GDM1 (cell line): Measurements from ENCODE around the gene TCTN1.

ENCODE experiments used
- DNase-seq: peaks from one replicate; lab custom pipeline; 2025; lab: John Stamatoyannopoulos, UW

Gene TCTN1

DNA sequence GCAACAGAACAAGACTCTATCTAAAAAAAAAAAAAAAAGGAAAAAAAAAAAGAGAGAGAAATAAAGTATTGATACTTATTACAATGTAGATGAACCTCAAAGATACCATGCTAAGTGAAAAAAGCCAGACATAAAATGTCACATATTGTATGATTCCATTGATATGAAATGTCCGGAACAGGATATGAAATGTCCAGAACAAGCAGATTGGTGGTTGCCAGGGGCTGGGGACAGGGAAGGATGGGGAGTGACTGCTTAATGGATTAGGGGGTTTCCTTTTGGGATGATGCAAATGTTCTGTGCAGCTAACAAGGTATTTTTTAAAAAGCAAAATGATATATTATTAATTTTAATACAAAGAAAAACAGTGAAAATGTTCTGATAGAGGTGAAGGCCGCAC lies 70.0 kb downstream of the TCTN1 start:
- DNase-seq: no peak

DNA sequence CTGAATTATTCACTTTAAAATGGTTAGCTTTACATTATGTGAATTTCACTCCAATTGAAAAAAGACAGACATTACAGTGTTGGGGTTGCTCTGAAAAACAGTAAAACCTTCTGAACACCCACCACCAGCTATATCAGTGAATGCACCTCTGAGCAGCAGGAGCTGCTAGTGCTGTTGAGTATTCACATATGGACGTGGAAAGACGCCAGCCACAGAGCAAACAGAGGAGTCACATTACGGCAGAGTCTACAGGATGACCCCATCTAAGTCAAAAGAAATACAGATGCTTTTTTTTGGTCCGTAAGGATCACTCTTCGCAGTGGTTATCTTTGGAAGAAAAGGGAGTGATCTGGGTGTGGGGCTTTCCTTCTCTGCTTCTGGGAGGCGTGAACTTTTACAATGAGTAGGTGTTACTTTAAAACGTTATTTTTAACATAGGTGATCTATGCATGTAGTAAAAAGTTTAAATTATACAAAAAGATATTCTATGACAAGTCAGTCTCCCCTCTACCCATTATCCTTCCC lies 70.4 kb downstream of the TCTN1 start:
- no peak for DNase-seq

DNA sequence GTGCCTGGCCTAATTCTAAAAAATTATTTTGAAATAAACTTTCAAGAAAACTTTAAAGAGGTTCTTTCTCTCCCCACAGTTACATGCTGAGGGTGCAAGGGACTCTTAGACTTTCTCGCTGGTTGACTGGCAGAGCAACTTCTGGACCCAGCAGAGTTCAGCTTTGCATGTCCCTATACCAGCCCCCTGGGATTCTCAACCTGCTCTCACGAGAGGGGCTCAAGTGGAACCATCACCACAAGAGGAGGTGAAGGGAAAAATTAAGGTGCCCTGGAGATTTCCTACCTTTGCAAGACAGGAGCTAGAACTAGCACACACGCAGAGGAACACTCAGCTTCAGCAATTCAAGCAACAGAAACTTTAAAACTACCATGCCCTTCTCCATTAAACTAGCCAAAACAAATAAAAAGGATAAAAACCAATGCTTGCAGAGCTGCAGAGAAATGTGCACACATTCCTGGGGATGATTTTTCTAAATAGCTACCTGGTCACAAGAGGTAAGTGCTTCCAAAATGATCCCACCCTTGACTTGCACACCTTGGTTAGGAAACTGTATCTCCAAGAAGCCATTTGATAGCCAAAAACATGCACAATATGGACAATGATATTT lies 72.5 kb downstream of the TCTN1 start:
- no peak for DNase-seq

DNA sequence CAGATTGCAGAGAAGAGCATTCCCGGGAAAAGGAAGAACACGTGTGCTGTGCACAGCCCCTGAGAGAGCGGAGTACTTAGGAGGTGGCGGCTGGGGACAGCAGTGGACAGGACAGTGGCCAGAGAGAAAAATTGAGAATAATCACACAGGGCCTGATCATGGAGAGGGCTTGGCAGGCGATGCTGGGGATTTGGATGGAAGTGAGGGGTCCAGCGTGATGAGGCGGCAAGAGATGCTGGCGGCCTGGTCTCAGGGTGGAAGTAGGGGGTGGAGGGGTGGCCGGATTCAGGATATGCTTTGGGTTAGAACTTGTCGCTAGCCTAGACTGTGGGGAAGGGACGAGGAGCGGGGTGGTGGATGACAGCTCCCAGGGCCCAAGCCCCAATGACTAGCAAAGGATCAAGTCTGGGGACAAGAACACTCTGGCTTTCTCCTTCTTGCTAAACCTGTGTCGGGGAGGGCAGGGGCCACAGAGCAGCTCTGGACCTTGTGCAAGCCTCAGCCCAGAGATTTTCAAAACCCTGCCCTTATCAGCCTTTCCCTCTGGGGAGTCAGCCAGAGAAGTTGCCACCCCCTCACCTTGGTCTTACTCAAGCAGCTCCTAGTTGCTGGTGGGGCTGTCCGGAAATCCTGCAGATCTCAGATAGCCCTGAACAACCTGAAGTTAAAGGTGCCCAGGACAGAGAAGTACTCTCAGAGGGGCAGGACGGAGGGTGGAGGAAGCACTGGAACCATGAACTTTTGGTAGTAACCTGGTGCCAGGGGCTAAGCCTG lies 73.7 kb downstream of the TCTN1 start:
- DNase-seq: no peak

DNA sequence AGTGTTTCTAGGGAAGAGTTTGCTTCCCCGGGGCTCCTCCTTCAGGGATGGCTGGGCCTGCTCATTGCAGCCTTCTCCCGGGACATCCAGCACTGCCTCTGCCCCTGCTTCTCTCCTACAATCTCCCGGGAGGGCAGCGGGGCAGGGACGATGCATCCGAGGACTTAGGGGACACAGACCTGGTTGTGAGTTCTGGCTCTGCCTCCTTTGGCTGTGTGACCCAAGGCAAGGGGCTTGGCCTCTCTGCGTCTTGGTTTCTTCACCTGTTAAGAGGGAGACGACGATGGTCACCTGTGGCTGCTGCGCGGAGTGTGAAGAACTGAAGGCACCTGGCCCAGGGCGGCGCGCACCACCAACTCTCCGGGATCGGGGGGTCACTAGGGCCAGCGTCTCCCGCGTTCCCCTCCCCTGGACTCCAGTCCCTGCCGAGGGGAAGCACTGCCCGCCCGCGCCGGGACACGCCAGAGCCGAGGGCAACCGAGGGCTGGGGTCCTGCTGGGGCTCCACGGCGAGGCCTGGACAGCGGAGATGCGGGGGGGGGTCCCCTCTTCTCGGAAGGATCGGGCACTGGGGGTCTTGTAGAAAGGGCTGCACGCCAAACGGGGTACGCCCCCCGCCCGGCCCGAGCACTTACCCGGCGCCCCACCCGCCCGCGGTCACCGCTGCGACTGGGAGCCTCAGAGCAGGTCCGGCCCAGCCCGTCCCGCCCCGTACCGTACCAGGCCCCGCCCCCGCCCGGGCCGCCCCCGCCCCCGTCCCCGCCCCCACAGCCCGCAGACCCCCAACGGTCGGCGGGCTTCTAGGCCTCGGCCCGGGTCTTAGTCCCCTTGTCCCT lies 74.7 kb downstream of the TCTN1 start, which contains the start of gene HVCN1:
Gene HVCN1, minus strand, starts transcription at position 670 of the 835 bp plus-strand sequence. CDS start 5,870 bp downstream, outside the sequence.
- no peak for DNase-seq

DNA sequence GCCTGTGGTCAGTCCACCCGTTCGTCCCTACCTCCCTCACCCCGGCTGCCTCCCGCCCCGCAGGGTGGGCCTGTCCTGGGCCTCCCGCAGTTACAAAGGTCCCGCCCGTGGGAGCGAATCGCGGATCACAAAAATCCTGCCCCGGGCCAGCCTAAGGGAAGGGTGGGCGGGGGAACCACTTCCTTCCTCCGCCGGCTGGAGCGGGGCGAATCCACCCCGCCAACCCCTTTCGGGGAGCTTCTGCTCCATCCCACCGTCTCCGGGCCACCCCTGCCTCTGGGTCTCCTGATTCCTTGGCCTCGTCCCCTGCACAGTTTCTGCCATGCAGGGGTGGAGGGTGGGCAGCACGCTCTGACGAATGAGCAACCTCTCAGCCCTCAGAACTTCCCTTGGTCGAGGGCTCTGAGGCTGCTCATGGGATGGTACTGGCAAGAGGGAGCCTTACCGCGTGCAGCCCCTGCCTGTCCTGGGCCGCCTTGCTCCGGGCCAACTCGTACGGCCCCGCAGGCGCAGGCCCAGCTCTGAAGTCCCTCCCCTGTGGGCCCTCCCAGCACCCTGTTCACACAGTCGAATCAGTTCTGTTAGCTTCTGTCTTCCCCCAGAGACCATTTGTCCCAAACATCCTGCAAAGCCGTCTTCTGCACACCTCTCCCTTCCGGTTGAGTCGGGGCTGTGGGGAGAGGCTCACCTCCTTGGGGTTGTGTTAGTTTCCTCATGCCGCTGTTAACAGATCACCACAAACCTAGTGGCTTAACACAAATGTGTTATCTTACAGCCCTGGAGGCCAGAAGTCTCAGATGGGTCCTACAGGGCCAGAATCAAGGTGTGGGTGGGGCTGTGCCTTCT lies 75.6 kb downstream of the TCTN1 start:
- peak; percentile 46 for DNase-seq

DNA sequence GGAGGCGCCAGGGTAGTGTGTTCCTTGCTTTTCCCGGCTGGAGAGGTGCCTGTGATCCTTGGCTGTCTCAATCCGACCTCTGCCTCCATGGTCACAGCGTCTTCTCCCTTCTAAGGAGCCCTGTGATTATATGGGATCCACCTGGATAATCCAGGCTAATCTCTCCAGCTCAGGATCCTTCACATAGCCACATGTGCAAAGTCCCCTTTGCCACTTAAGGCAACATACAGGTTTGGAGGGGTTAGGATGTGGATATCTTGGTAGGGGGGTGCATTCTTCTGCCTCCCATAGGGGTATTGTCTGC lies 76.2 kb downstream of the TCTN1 start:
- DNase-seq: no peak

DNA sequence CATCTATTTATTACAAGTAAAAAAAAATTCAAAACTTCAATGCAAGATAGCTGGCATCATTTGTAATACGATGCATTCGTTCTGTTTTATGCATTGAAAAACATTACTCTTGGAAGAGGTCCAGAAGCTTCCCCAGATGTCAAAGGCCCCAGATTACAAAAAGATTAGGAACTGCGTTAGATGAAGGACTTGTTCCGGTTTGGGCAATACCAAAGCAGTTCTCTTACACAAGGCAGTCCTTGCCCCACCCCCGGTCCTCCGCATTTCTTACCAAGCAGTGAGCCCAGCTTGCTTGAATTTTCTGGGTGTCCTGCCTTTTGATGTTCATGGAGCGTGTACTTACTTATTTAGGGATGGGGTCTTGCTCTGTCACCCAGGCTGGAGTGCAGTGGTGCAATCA lies 79.8 kb downstream of the TCTN1 start:
- no peak for DNase-seq

DNA sequence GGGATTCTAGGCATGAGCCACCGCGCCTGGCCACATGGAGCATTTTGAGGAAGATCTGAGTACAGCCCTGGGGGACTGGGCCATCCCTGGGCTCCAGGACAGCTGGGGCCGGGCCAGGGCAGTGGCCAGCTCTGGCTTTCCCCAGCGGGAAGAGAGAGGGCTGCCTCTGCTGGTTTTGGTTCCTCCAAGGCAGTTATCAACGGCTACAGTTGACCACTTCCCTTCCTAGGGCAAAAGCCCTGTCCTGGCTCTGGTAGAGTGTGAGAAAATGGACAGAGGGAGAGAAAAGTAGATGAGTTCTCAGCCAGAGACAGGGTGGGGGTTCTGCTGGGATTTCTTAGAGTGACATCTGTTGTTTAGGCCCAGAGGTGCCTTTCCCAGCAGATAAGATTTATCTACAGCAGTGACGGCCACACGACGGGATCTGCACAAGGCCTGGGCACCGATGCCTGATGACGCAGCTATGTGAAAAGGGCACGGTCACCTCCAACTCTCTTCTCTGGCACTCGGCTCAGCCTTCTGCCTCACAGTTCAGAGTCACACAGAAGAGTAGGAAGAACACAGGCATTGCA lies 80.5 kb downstream of the TCTN1 start:
- no peak for DNase-seq

DNA sequence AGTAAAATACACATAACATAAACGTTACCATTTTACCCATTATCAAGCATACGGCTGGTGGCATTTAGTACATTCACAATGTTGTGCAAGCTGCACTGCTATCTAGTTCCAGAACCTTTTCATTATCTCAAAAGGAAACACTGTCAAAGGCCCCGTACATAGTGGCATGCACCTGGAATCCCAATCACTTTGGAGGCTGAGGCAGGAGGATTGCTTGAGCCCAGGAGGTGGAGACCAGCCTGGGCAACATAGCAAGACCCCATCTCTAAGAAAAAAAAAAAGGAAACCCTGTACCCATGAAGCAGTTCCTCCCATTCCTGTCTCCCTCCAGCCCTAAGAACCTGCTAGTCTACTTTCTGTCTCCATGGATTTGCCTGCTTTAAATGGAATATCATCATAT lies 82.4 kb downstream of the TCTN1 start:
- DNase-seq: no peak

DNA sequence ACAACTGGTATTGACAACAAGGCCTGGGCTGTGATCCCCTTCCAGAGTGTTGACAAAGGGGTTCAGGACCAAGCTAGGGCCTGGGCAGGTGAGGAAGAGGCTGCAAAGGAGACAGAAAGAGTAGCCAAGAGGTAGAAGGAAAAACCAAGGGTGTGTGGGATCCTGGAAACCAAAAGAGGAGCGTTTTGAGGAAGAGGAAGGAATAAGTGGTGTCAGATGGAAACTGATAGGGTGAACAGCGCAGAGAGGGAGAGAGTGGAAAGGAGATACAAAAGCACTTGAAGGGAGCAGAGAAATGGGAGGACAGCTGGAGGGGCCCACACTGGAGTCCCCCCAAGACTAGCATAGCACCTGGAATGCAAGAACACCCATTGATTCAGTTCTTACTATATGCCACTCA lies 83.3 kb downstream of the TCTN1 start:
- no peak for DNase-seq

DNA sequence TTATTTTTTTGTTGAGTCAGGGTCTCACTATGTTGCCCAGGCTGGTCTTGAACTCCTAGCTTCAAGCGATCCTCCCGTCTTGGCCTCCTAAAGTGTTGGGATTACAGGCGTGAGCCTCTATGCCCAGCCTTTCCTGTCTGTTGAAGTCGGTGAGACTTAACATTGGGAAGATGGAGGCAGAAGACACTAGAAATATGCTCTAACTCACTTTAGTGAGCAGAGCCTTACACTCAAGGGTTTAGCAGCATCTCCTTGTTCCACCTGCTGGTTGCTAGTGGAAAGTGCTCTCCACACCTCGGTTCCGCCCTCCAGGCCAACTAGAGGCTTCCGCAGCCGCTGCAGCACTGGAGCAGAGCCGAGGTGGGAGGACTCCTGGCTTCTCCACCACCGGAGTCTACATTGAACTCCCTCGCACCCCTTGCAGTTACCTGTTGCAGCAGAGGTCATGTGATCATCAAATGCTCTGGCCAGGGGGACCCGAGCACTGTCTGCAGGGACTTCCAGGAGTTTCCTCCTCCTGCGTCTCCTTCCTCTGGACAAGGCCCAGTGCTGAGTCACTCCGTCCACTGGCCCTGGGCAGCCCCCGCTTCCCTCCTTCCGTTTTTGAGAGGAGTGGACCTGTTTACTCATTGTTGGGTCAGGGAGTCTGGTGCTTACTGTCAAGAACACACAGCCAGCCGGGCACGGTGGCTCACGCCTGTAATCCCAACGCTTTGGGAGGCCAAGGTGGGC lies 84.4 kb downstream of the TCTN1 start:
- DNase-seq: peak; percentile 72
